Stimulated activated naive CD4-positive, alpha-beta T cell (primary cell): ENCODE data around the gene NRM.
"Not testable (repeated sequence)": the region's sequence is repeated elsewhere in the genome, so short reads cannot be mapped to it uniquely, and the experiment has no call there.

Experiments
- DNase-seq, 6 experiments: peaks; one replicate each; lab custom pipeline; 2025; lab: John Stamatoyannopoulos, UW

NRM gene

GRCh38 chr6:30666300-30666699 is 24.5 kb downstream of the NRM start:
- not testable (repeated sequence) for DNase-seq

- no peak for DNase-seq
Measured at GRCh38 chr6:30664994-30665767, 25.6 kb downstream of the NRM start.

- not testable (repeated sequence) for DNase-seq
Measured at GRCh38 chr6:30657922-30658321, 32.9 kb downstream of the NRM start.

- no peak for DNase-seq
Measured at GRCh38 chr6:30657454-30657853, 33.3 kb downstream of the NRM start.

GRCh38 chr6:30656513-30656912 is 34.3 kb downstream of the NRM start:
- DNase-seq: no peak

- no peak for DNase-seq
Measured at GRCh38 chr6:30655743-30656094, 35.1 kb downstream of the NRM start.

- no peak for DNase-seq
Measured at GRCh38 chr6:30654798-30655742, 35.7 kb downstream of the NRM start.

- DNase-seq: no peak
Measured at GRCh38 chr6:30651143-30651542, 39.6 kb downstream of the NRM start.

GRCh38 chr6:30647242-30648116 is 43.3 kb downstream of the NRM start:
- DNase-seq: peak; percentile 47 to 86 (median 72)

GRCh38 chr6:30646450-30647241 is 44.1 kb downstream of the NRM start, which contains the start of gene C6orf136:
Gene C6orf136 (plus strand): TSS chr6:30647133. CDS start chr6:30647232, 99 bp downstream.
- DNase-seq: peak; percentile 88 to 94 (median 93)

- no peak for DNase-seq
Measured at GRCh38 chr6:30645989-30646388, 44.8 kb downstream of the NRM start.

- DNase-seq: no peak
Measured at GRCh38 chr6:30644769-30645168, 46.0 kb downstream of the NRM start.

GRCh38 chr6:30643656-30644055 is 47.1 kb downstream of the NRM start:
- DNase-seq: no peak

GRCh38 chr6:30641048-30641447 is 49.7 kb downstream of the NRM start:
- DNase-seq: no peak

- peak in 1 of 6 experiments; percentile 11 for DNase-seq
Measured at GRCh38 chr6:30640481-30640880, 50.3 kb downstream of the NRM start.
